Stimulated activated CD4-positive, alpha-beta T cell treated with anti-CD3 and anti-CD28 coated beads, Interleukin-1b, Interleukin-23, amount 100 ng/mL, for 4 hours (primary cell): Measurements from ENCODE around the gene MRPL14.

Source experiments
- DNase-seq, 2 donors: peaks; one replicate each; pipeline ENCODE4 v3.0.0-alpha.2; 2020; ENCODE audit warnings: low read depth in 2 of 2

Gene MRPL14

DNA sequence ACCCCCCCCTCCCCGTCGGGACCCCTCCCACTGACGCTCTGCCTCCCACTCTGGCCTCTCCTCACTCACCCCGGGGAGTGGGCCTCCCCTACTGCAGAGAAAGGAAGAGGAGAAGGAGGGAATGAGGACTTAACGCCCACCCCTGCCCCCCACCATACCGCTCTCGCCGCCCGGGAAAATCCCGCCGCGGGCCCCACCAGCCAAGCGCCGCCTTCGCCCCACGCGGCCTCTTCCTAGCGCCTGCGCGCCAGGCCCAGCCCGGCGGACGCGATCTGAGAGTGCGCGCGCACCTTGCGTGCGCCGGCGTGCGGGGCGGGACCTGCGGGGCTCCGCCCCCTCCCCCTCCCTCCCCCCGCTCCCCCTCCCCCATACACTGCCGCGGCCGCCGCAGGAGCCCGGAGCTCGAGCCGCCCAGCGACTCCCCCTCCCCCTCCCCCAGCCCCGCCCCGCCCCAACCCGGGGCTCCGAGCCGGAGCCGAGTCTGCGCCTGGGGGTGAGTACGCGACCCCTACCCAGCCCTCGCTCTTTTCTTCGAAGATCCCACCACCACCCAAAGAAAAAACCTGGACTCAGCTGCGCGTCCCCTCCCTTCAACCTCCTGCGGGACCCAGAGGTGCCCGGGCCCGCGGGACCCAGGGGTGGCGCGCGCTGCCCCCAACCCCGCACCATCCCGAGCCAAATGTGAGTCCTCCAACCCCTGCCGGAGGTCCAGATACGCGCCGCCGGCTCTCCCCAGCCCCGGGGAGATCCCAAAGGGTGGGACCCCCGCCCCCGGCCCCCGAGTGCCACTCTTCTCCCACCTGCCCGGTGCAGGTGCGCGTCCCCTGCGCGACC lies at the start of gene MRPL14, which contains the start of gene TMEM63B:
Gene MRPL14 (minus strand): TSS at position 267 of the 834 bp plus-strand sequence. CDS start 10,841 bp downstream, outside the sequence.
Gene TMEM63B (plus strand): TSS at position 369 of the 834 bp plus-strand sequence. CDS start 7,031 bp downstream, outside the sequence.
- DNase-seq, result peak; percentile 88 to 90

DNA sequence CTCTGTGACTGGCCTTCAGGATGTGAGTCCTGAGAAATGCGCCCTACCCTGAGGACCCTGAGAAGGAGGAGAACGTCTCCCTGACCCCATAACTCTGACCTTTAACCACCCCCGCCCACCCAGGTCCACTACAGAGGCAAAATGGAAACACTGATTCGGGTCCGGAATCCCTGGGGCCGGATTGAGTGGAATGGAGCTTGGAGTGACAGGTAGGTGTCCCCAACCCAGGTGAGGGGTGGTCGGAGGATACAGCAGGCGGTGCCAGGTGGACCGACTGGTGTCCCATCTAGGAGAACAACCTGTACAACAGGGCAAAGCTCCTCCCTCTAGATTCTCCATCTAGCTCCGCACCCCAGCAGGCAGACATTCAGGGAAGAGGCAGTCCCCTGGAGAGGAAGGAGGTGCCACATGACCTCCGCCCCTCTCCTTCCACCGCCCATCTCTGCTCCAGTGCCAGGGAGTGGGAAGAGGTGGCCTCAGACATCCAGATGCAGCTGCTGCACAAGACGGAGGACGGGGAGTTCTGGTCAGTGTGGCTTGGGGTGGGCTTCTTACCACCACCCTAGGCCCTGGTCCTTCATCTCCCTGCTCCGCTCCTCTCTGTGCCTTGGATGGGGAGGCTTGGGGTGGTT lies 49.0 kb upstream of the MRPL14 start:
- DNase-seq, result no peak

DNA sequence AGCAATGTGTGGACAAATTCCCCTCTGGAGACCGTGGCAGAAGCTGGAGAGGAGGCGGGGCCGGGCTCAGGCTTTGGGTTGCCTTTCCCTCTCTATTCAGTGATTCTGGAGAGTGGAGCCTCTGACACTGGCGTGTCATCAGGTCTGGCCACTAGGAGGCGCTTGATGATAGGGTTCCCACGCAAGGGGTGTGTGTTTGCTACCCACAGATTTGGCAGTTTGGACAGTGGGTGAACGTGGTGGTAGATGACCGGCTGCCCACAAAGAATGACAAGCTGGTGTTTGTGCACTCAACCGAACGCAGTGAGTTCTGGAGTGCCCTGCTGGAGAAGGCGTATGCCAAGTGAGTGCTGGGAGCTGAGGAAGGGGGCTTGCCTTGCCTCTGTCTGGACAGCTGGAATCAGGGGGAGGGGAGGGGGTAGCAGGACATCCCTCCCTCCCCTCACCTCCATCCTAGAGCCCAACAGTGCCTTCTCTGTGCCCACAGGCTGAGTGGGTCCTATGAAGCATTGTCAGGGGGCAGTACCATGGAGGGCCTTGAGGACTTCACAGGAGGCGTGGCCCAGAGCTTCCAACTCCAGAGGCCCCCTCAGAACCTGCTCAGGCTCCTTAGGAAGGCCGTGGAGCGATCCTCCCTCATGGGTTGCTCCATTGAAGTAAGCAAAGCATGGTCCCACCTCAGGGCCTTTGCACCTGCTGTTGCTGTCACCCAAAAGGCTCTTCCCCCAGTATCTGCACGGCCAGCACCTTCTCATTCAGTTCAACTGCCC lies 45.7 kb upstream of the MRPL14 start:
- DNase-seq, result peak; percentile 67 to 77

DNA sequence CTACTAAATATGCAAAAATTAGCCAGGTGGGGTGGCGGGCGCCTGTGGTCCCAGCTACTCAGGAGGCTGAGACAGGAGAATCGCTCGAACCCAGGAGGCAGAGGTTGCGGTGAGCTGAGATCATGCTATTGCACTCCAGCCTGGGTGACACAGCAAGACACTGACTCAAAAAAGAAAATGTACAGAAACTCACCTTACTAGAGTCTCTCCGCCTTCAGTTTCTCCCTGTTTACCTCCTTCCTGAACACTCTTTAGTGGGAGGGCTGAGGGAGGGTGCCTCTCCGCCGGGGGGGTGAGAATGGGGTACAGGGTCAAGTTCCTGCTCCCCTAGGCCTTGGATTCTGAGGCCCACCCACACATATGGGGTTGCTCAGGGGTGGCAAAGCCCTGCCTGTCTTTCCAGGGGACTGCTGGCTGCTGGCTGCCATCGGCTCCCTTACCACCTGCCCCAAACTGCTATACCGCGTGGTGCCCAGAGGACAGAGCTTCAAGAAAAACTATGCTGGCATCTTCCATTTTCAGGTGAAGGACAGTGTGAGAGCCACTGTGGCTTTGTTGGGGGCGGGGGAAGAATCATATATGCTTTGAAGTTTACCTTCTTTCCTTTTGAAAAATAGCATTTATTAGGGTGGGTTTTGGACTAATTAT lies 44.8 kb upstream of the MRPL14 start:
- DNase-seq, result no peak

DNA sequence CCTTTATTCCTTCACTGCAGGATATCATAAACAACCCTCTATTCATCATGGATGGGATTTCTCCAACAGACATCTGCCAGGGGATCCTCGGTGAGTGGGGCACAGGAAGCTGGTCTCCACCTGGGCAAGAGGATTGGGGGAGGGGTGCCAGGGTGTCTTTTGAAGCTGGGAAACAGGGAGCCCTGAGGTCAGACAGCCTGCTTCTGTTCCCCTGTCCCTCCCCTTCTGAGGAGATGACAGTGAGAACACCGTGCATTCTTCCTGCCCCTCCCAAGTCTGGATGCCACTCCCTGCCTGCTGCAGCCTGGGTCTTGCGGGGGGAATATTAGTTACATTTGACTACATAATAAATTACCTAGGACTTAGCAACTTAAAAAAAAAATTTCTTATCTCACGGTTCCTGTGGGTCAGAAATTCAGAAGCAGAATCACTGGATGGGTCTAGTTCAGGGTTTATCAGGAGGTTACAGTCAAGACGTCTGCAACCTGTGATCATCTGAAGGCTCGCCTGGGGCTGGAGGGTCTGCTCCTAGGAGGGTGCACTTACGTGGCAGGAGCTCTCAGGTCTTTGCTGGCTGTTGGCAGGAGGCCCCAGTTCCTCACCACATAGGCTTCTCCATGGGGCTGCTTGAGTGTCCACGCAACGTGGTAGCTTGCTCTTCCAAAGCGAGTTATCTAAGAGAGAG lies 42.8 kb upstream of the MRPL14 start:
- DNase-seq, result no peak

DNA sequence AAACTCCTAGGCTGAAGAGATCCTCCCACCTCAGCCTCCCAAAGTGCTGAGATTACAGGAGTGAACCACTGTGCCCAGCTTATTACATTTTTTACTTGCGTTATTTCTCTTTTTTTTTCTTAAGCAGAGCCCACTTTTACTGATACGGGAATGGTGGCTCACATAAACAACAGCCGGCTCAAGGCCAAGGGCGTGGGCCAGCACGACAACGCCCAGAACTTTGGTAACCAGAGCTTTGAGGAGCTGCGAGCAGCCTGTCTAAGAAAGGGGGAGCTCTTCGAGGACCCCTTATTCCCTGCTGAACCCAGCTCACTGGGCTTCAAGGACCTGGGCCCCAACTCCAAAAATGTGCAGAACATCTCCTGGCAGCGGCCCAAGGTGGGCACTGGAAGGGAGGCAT lies 41.9 kb upstream of the MRPL14 start:
- DNase-seq, result no peak

DNA sequence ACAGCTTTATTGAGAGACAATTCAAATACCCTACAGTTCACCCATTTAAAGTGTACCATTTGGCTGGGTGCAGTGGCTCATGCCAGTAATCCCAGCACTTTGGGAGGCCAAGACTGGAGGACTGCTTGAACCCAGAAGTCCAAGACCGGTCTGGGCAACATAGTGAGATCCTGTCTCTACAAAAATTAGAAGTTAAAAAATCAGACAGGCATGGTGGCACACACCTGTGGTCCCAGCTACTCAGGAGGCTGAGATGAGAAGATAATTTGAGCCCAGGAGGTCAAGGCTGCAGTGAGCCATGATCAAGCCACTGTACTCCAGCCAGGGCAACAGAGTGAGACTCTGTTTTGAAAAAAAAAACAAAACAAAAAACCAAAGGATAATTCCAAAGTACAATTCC lies 40.3 kb upstream of the MRPL14 start:
- no peak for DNase-seq

DNA sequence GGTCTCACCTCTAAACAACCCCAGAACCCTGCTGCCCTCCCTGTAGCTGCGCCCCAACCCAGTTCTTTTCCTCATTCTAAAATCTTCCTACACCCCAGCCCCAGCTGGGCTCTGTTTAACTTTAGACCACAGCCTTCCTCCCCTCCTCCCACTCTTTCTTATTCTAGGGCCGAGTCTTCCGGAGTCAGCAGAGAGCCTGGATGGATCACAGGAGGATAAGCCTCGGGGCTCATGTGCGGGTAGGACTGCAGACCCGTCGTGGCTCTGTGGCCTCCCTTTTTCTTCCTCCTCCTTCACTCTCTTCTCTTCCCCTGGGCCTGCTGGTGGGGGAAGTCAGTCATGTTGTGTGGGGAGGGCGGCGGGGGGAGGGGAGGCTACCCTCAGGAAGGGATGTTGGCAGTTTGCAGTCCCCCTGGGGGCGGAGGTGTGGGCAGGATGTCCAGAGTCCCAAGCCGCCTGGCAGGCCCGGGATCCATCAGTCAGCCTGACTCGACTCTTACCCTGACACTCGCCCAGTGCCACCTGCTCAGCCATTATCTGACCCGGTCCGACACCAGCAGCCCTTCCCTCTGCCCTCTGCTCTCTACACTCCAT lies 39.4 kb upstream of the MRPL14 start:
- DNase-seq, result no peak

DNA sequence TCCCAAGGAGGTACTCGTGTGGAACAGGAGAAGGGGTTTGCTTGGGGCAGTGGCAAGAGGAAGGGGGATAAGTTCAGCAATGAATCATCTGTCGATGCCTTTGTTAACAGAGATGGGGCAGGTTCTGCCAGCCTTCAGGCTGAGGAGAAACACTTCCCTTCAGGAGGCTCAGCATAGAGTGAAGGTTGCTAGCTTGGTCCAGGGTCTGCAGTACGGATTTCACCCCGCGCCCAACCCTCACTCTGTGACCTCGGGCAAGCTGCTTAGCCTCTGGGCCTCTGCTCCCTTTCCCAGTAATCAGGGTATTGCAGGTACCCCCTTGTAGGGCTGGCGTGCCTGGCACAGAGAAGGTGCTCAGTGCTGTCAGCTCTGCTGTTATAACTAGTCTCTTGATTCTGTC lies 38.9 kb upstream of the MRPL14 start:
- no peak for DNase-seq

DNA sequence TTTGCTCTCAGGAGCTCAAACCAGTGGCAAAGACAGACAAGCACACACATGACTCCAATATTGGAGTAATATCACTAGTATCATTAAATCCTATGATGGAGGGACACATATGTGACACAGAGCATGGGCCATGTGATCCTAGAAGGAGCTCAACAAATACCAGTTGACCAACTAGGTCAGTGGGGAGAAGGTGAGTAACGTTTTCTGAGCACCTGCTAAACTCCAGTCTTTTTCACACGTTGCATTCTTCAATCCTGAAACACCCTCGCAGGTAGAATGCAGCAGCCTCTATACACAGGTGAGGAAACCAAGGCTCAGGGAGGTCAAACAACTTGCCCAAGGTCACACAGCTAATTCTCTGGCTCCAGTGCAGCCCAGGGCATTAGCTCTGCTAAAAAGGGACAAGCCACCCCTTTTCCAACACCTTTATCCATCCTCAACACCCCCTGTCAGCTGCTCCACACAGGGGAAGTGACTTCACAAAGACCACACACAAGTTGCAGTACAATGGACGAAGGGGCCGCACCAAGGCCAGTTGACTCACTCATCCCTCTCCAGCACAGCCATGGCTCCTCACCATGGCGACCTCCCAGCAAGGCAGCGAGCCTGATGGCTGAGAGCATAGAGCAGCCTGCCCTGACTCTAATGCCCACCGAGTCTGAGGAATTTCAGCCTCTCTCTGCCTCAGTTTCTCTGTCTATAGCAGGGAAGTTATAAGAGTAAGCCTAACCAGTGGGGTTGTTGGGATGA lies 35.8 kb upstream of the MRPL14 start:
- no peak for DNase-seq

DNA sequence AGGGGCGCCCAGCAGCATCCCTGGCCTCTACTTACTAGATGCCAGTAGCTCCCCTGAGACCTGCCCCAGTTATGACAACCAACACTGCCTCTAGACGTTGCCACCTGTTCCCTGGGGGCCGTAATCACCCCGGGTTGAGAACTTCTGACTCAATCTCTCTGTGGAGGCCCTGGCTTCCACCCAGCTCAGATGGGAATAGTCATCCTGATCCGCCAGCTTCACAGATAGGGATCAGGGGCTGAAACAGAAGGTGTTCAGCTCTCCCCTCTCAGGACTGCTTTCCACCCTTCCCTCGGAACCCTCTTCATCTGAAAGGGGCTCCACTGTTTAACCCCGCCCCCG lies 34.7 kb upstream of the MRPL14 start:
- no peak for DNase-seq

DNA sequence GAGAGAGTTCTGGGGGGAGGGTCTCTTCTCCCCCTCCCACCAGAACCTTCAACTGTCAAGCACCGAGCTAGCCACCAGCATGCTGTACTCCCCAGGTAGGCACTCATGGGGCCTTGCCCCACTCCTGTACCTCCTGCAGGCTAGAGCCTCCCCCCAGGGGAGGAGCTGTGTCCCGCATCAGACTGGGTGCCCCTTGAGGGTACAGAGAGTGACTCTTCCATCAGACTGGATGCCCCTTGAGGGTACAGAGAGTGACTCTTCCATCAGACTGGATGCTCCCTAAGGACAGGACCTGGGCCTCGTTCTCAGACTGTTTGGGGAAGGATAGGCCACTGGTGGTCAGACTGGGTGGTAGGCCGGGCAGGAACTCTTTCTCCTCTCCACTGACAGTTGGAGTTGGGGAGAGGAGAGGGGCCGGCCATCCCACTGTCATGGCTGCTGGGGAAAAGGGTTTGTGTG lies 31.5 kb upstream of the MRPL14 start, which contains the start of gene CAPN11:
Gene CAPN11 (plus strand): TSS at position 51 of the 459 bp plus-strand sequence. CDS start 29 bp downstream, at position 80.
- DNase-seq, result no peak

DNA sequence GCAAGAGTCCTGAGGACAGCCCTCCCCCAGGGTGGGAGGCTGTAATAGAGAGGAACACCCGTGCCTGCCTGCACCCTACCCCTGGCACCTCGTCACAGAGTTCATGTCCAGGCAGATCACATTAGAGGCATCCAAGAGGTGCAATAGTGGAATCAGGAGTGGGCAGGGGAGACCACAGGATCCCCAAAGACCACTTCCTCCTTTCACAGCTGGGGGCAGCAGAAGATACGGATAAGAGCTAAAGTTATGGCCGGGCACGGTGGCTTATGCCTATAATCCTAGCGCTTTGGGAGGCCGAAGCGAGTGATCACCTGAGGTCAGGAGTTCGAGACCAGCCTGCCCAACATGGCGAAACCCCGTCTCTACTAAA lies 29.9 kb upstream of the MRPL14 start:
- no peak for DNase-seq

DNA sequence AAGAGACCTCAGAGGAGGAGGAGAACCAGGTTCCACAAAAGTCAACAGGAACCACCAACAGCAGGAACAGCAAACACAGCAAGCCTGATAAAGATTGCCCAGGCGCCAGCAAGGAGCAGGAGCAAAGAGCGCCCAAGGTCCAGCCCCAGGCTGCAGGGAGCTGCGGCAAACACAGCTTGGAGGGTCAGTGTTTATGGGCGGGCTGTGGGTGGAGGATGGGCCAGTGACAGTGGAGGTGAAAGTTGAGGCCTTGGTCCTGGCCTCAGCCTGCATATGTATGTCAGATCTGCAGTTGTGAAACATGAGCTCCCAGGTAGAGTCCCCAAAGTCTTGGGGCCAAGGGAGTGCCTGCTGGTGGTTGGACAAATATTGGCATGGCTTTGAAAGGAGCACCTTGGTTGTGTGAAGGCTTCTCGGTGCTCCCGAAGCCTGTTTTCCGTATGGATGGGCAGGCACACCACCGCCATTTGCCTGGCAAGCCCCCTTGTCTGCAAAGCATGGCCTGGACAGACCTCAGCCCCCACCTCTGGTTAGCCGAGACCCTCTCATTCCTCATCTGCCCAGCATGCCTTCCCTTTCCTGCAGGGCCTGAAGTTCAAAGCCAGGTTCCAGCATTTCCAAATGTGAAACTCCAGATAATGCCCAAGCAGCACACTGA lies 29.4 kb upstream of the MRPL14 start:
- DNase-seq, result no peak

DNA sequence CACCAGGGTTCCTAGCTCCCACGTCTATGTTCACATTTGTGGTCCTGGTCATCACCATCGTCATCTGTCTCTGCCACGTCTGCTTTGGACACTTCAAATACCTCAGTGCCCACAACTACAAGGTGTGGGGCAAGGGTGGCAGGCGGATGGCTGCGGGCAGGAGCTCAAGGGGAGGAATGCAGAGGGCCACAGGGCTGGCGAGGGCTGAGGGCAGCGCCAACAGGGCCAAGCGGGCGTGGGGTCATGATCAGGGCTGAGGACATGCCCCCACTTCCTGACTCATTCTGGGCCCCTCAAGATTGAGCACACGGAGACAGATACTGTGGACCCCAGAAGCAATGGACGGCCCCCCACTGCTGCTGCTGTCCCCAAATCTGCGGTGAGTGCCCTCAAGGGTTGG lies 26.8 kb upstream of the MRPL14 start:
- DNase-seq, result no peak

DNA sequence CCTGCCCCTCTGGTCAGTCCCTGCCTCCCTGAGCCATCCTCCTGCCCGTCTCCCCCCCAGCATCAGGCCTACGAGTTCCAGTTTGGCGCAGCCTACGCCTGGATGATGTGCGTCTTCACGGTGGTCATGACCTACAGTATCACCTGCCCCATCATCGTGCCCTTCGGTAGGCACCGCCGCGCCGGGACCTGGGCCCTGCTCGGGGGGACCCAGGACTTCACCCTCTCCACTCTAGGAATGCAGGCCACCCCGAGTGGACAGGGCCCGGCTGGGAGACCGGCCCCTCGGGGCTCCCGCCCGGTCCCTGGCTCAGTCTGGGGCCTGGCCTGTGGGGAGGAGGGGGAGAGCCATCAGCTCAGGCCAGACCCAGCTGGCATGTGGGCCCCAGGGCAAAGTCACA lies 25.3 kb upstream of the MRPL14 start:
- DNase-seq, result no peak

DNA sequence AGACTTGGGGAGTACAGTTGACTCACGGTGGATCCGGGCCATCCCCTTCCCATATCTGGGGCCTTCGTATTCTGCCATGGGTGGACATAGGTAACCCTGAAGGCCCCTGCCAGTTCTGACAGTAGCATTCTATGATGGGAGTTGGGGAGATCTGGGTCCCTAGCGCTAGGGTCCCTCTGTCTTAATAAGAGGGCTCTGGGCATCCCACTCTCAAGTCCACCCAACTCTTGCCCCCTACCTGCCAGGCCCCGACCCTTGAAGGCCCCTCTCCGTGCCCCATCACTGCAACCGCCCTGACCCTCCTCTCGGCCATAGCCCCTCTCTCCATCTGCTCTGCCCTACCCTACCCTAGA lies 24.8 kb upstream of the MRPL14 start:
- DNase-seq, result no peak

DNA sequence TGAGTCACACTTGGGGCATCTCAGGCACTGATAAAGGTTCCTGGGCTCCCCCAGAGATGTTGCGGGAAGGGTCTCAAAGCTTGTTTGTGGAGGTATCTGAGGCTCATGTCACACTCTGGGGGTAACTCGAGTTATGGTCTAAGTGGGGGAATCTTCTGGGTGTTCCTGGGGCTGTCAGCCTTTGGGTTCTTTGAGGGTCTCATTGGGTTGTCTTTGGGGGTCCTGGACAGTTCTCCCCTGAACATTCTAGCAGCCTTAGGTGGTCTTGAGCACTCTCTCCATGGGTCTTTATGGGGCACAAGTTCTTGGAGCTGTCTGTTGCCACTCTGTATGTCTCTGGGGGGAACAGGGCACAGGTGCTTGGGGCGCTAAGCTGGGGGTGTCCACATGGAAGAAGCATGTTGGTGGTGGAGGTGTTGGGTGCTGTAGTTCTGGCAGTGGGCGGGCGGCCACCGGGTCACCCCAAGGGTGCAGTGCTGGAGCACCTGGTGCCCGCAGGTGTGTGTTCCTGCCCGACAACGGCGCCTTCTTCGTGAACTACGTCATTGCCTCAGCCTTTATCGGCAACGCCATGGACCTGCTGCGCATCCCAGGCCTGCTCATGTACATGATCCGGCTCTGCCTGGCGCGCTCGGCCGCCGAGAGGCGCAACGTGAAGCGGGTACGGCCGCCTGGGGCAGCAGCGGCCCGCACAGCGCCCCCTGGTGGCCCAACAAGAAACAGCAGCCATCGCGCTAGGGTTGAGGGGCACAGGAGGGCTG lies 24.3 kb upstream of the MRPL14 start:
- DNase-seq, result peak; percentile 76 to 81
